MM.1S (cell line): Measurements from ENCODE around the gene ZNF3.

ENCODE experiments used
- DNase-seq: peaks from one replicate; pipeline ENCODE4 v3.0.0-alpha.2; 2015
- H2AFZ ChIP-seq: fragments of 300-600 bp; sonication (generic); 2 replicates; pipeline ENCODE4 v1.6.0; 2016; ENCODE audit warnings: antibody characterized with exemption, low read length
- H3F3A ChIP-seq: fragments of 300-600 bp; sonication (generic); 2 replicates; pipeline ENCODE4 v1.6.1; 2016; ENCODE audit warnings: mild to moderate bottlenecking, antibody characterized with exemption, low read length, moderate library complexity, mixed read lengths; ENCODE audit not compliant: insufficient read depth
- H3K27ac ChIP-seq: fragments of 300-600 bp; sonication (generic); 2 replicates; pipeline ENCODE4 v1.5.1; 2016; ENCODE audit warnings: mild to moderate bottlenecking, low read length
- H3K27me3 ChIP-seq: fragments of 300-600 bp; sonication (generic); replicated peaks from 2 replicates; pipeline ENCODE4 v1.6.0; 2016; ENCODE audit warnings: low read length; ENCODE audit not compliant: insufficient read depth
- H3K36me3 ChIP-seq: fragments of 300-600 bp; sonication (generic); replicated peaks from 2 replicates; pipeline ENCODE4 v1.6.1; 2016; ENCODE audit warnings: mild to moderate bottlenecking, low read length, mixed read lengths; ENCODE audit not compliant: insufficient read depth
- H3K4me1 ChIP-seq: fragments of 300-600 bp; sonication (generic); 2 replicates; pipeline ENCODE4 v1.6.1; 2016; ENCODE audit warnings: low read length, mixed read lengths
- H3K4me2 ChIP-seq: fragments of 300-600 bp; sonication (generic); 2 replicates; pipeline ENCODE4 v1.6.0; 2016; ENCODE audit warnings: low read depth, low read length
- H3K4me3 ChIP-seq: fragments of 300-600 bp; sonication (generic); 2 replicates; pipeline ENCODE4 v1.5.1; 2016; ENCODE audit warnings: low read length, mixed read lengths
- H3K79me2 ChIP-seq: fragments of 300-600 bp; sonication (generic); 2 replicates; pipeline ENCODE4 v1.6.1; 2016; ENCODE audit warnings: mixed run types, low read length, mixed read lengths
- H3K9ac ChIP-seq: fragments of 300-600 bp; sonication (generic); 2 replicates; pipeline ENCODE4 v1.6.1; 2016; ENCODE audit warnings: low read length, mixed read lengths
- H3K9me2 ChIP-seq: fragments of 300-600 bp; sonication (generic); replicated peaks from 2 replicates; pipeline ENCODE4 v1.6.1; 2016; ENCODE audit warnings: mild to moderate bottlenecking, low read length, mixed read lengths; ENCODE audit not compliant: insufficient read depth
- H3K9me3 ChIP-seq: fragments of 300-600 bp; sonication (generic); replicated peaks from 2 replicates; pipeline ENCODE4 v1.6.1; 2016; ENCODE audit warnings: mild to moderate bottlenecking, low read length, mixed read lengths; ENCODE audit not compliant: insufficient read depth
- H4K20me1 ChIP-seq: fragments of 300-600 bp; sonication (generic); 2 replicates; pipeline ENCODE4 v1.6.1; 2016; ENCODE audit warnings: mild to moderate bottlenecking, low read length, moderate library complexity, mixed read lengths; ENCODE audit not compliant: insufficient read depth
- CTCF ChIP-seq: fragments of 300-600 bp; sonication (generic); IDR thresholded peaks from 2 replicates; pipeline ENCODE4 v1.5.1; 2016; ENCODE audit warnings: antibody characterized with exemption, low read length, mixed read lengths
- EZH2 ChIP-seq: fragments of 300-600 bp; sonication (generic); optimal IDR thresholded peaks from 2 replicates; pipeline ENCODE3; 2017; ENCODE audit warnings: low read depth, mild to moderate bottlenecking, antibody characterized with exemption, low read length, mixed read lengths
- EZH2phosphoT487 ChIP-seq: fragments of 300-600 bp; sonication (generic); IDR thresholded peaks from 2 replicates; pipeline ENCODE4 v1.6.1; 2018; ENCODE audit warnings: antibody characterized with exemption, low read length

The ZNF3 gene

GRCh38 chr7:100111156-100111555 is 29.6 kb upstream of the ZNF3 start:
- H3K79me2 ChIP-seq: no peaks in the 10 kb centered on the region
- H3K4me1 ChIP-seq: no peaks in the 10 kb centered on the region
- H3K9ac ChIP-seq: no peak overlapping the region
- H3K27me3 ChIP-seq: no peaks in the 10 kb centered on the region
- no peaks in the 10 kb centered on the region for H3K36me3 ChIP-seq
- TF ChIP-seq CTCF (no peak), EZH2phosphoT487 (no peak), EZH2 (no peak)
- no peaks in the 10 kb centered on the region for H3F3A ChIP-seq
- no peaks in the 10 kb centered on the region for H4K20me1 ChIP-seq
- no peak overlapping the region for H3K4me3 ChIP-seq
- no peaks in the 10 kb centered on the region for H3K9me3 ChIP-seq
- DNase-seq: no peak
- no peak overlapping the region for H3K27ac ChIP-seq
- H2AFZ ChIP-seq: no peak overlapping the region
- no peaks in the 10 kb centered on the region for H3K9me2 ChIP-seq
- H3K4me2 ChIP-seq: no peak overlapping the region

DNA sequence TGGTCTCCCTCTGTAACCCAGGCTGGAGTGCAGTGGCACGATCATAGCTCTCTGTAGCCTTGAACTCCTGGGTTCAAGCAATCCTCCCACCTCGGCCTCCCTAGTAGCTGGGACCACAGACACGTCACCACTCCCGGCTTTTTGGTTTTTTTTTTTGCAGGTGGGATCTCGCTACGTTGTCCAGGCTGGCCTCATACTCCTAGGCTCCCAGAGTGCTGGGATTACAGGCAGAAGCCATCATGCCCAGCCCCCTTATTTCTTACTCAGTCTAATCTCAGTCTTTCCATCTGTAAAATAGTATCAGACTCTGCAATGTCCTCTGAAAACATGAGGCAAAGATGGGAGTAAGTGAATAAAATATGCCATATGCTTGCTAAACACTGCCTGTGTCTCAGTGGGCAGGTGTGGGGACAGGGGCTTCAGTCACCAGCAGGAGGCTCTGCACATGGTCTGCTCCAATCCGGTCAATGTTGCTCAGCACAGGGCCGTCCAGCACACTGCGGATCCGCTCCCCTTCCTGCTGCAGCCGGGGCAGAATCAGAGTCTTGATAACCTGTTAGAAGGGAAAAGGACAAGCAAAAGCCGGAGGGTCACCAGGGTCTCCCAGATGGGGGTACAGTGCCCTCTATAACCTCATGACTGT is 28.1 kb upstream of the ZNF3 start:
- H3K36me3 ChIP-seq: no peaks in the 10 kb centered on the region
- DNase-seq: no peak
- H3K4me1 ChIP-seq: no peaks in the 10 kb centered on the region
- H3K9me2 ChIP-seq: no peaks in the 10 kb centered on the region
- no peak for TF ChIP-seq EZH2
- H4K20me1 ChIP-seq: no peaks in the 10 kb centered on the region
- no peak overlapping the region for H3K27ac ChIP-seq
- no peaks in the 10 kb centered on the region for H3K79me2 ChIP-seq
- no peaks in the 10 kb centered on the region for H3K27me3 ChIP-seq
- H3K9ac ChIP-seq: no peak overlapping the region
- H3K4me3 ChIP-seq: no peak overlapping the region
- H3F3A ChIP-seq: no peaks in the 10 kb centered on the region
- no peak overlapping the region for H3K4me2 ChIP-seq
- no peak overlapping the region for H2AFZ ChIP-seq
- no peaks in the 10 kb centered on the region for H3K9me3 ChIP-seq

DNA sequence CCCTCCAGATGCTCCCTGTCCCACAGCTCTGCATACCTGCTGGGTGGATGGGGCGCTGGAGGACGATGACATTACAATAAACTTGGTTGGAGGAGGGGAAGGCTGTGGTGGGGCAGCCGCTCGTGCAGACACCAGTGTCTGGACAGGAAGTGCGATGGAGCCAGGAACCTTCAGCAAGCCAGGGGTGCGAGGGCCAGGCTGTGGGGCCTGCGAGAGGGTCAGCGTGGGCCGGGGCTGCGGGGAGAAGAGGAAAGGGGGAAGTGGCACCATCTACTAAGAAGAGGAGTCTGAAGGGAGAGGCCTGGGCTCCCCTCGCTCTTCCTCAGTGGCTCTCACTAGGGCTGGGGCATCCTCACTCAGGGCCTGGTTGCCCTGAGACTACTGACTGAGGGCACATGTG is 26.4 kb upstream of the ZNF3 start:
- Histone ChIP-seq H3K27ac (no peak overlapping the region), H3K36me3 (no peaks in the 10 kb centered on the region), H3K4me2 (no peak overlapping the region), H3F3A (no peaks in the 10 kb centered on the region), H2AFZ (no peak overlapping the region), H3K4me1 (no peaks in the 10 kb centered on the region), H3K27me3 (no peaks in the 10 kb centered on the region), H3K4me3 (no peak overlapping the region), H3K9me3 (no peaks in the 10 kb centered on the region), H3K9ac (no peak overlapping the region), H3K9me2 (no peaks in the 10 kb centered on the region), H3K79me2 (no peaks in the 10 kb centered on the region), H4K20me1 (no peaks in the 10 kb centered on the region)
- DNase-seq: no peak
- TF ChIP-seq EZH2 (no peak), EZH2phosphoT487 (no peak), CTCF (no peak)

GRCh38 chr7:100107125-100107737 is 25.7 kb upstream of the ZNF3 start:
- no peak for DNase-seq
- no peak overlapping the region for H3K9ac ChIP-seq
- H3K4me3 ChIP-seq: no peak overlapping the region
- TF ChIP-seq EZH2 (no peak), CTCF (no peak), EZH2phosphoT487 (no peak)
- H3K79me2 ChIP-seq: peaks cover 4% of the 10 kb centered on the region
- H3K9me3 ChIP-seq: no peaks in the 10 kb centered on the region
- no peaks in the 10 kb centered on the region for H3K27me3 ChIP-seq
- no peaks in the 10 kb centered on the region for H3K9me2 ChIP-seq
- no peaks in the 10 kb centered on the region for H4K20me1 ChIP-seq
- H3K36me3 ChIP-seq: no peaks in the 10 kb centered on the region
- no peak overlapping the region for H3K4me2 ChIP-seq
- H3K27ac ChIP-seq: no peak overlapping the region
- no peaks in the 10 kb centered on the region for H3F3A ChIP-seq
- H3K4me1 ChIP-seq: peaks cover 5% of the 10 kb centered on the region; the same call in 1 of the 2 replicates
- H2AFZ ChIP-seq: no peak overlapping the region
